Measurements from ENCODE around the gene LRRC8E. TPM values are rescaled to one million over a fixed set of nuclear protein-coding genes. Genes with fewer than 3 reads are reported as not detected.

Gene LRRC8E
- total and polyA plus RNA-seq, 2 of the 8 experiments (the other 6 are each of a cell fraction or from before 2014, with no cell fraction given), result 2.7 to 2.9 TPM

DNA sequence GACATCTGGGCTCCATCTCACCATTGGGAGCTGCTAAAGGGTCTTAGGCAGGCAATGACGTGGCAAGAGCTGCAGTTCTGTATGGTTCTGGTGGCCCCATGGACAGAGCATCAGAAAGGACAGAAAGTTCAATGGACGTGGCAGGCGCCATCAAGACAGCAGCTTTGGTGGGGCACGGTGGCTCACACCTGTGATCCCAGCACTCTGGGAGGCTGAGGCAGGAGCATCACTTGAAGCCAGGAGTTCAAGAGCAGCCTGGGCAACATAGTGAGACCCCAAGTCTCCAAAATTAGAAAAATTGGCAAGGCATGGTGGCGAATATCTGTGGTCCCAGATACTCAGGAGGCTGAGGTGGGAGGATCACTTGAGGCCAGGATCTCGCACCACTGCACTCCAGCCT is 48.8 kb upstream of the LRRC8E start:
- H3K36me3 ChIP-seq (ENCODE audit: control insufficient read depth in 2 of 4, insufficient read depth in 4 of 4, low read length in 3 of 4), result no peaks in the 10 kb centered on the region; a peak in 1 of 8 replicates
- no peaks in the 10 kb centered on the region; a peak in 2 of 7 replicates for H3K27me3 ChIP-seq (replicated peaks in 1 of 4; ENCODE audit: control insufficient read depth in 3 of 4, extremely low read depth in 1 of 4, insufficient read depth in 3 of 4, low read length in 3 of 4)
- no peak overlapping the region for H2AFZ ChIP-seq (ENCODE audit: low read length)
- no peaks in the 10 kb centered on the region for H3K79me1 ChIP-seq (ENCODE audit: low read depth, low read length)
- no peak overlapping the region for H2BK5ac ChIP-seq (ENCODE audit: low read depth, low read length)
- no peak overlapping the region for H4K5ac ChIP-seq (ENCODE audit: insufficient read length, low read depth, low read length)
- H3K23me2 ChIP-seq (ENCODE audit: low read depth, low read length), result peaks cover 17% of the 10 kb centered on the region
- H3K9ac ChIP-seq (replicated peaks in 1 of 4; ENCODE audit: extremely low read depth in 1 of 4, low read depth in 3 of 4, low read length in 3 of 4), result no peak overlapping the region
- CTCF ChIA-PET (ENCODE audit: partially characterized antibody), result interaction anchor here (0.6 to 2.2 kb wide), 4 partner anchors 14 to 83 kb away, joined by 3 to 9 read pairs (median 3); no protein-coding TSS in a partner anchor
- no peak overlapping the region for H4K8ac ChIP-seq (ENCODE audit: extremely low read depth, insufficient read depth, low read length)
- H3K4me1 ChIP-seq (replicated peaks in 1 of 4; ENCODE audit: control insufficient read depth in 3 of 4, insufficient read depth in 4 of 4, low read length in 3 of 4), result no peaks in the 10 kb centered on the region
- POLR2A ChIA-PET (ENCODE audit: partially characterized antibody), result no interaction called here
- no peak overlapping the region for H3K56ac ChIP-seq (replicated peaks; ENCODE audit: insufficient read length, low read depth, low read length)
- no peak overlapping the region for H3K14ac ChIP-seq (ENCODE audit: insufficient read length)
- H2BK120ac ChIP-seq (replicated peaks; ENCODE audit: low read depth, low read length), result no peak overlapping the region
- 0 out of 2 replicates have a peak overlapping the region, but pooled peaks have one; percentile 18 for H2BK15ac ChIP-seq (ENCODE audit: low read length)
- H3K79me2 ChIP-seq (ENCODE audit: control insufficient read depth in 1 of 2, insufficient read depth in 2 of 2, low read length in 2 of 2), result peaks cover 0 to 7% of the 10 kb centered on the region in 2 experiments; a peak in 2 of 4 replicates
- no peak overlapping the region for H3K23ac ChIP-seq (ENCODE audit: insufficient read length)
- WGBS, 2 experiments (ENCODE audit: extremely low coverage in 1 of 2, insufficient coverage in 1 of 2, insufficient read length in 1 of 2, insufficient replicate concordance in 2 of 2, low coverage in 1 of 2, low lambda C conversion rate in 2 of 2, missing lambda C conversion rate in 1 of 2), result 76% methylated on average over 6 of the region's 6 CpGs; no CpG with 5 or more reads in 1 of the 2 experiments
- H3K9me3 ChIP-seq (ENCODE audit: insufficient read depth in 2 of 2, low read depth in 1 of 2, low read length in 1 of 2), result peaks cover 0 to 14% of the 10 kb centered on the region in 2 experiments; a peak in 2 of 4 replicates
- TF ChIP-seq, protein P1, sequence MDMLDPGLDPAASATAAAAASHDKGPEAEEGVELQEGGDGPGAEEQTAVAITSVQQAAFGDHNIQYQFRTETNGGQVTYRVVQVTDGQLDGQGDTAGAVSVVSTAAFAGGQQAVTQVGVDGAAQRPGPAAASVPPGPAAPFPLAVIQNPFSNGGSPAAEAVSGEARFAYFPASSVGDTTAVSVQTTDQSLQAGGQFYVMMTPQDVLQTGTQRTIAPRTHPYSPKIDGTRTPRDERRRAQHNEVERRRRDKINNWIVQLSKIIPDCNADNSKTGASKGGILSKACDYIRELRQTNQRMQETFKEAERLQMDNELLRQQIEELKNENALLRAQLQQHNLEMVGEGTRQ (IDR thresholded peaks at IDR 0.05; ENCODE audit: low read length), result no peak
- TF ChIP-seq GABPA (IDR thresholded peaks at IDR 0.05; ENCODE audit: borderline replicate concordance, insufficient read depth, low read length), result no peak
- TF ChIP-seq KDM1A (IDR thresholded peaks at IDR 0.05; ENCODE audit: borderline replicate concordance, low read length), result no peak
- H2AK5ac ChIP-seq (ENCODE audit: low read depth, low read length), result no peak overlapping the region
- H3K4ac ChIP-seq (replicated peaks; ENCODE audit: insufficient read length, low read depth, low read length), result no peak overlapping the region
- no peak overlapping the region for H3K4me2 ChIP-seq (ENCODE audit: insufficient read depth in 1 of 2, low read depth in 2 of 2, low read length in 2 of 2)
- DNase-seq (ENCODE audit: low read depth in 1 of 2, low spot score in 2 of 2) (no peak), FAIRE-seq (no peak)
- H4K91ac ChIP-seq (replicated peaks; ENCODE audit: insufficient read length, low read length), result no peak overlapping the region
- no peak overlapping the region for H2BK12ac ChIP-seq (ENCODE audit: low read depth, low read length)
- H3K18ac ChIP-seq (ENCODE audit: extremely low read depth, low read length), result no peak overlapping the region
- H3K4me3 ChIP-seq (ENCODE audit: extremely low read depth in 1 of 4, insufficient read depth in 2 of 4, low read depth in 3 of 4, low read length in 4 of 4), result no peak overlapping the region
- H4K20me1 ChIP-seq (replicated peaks in 1 of 2; ENCODE audit: control insufficient read depth in 1 of 2, insufficient read depth in 2 of 2, low read length in 2 of 2), result peaks cover 0 to 21% of the 10 kb centered on the region in 2 experiments
- H2BK20ac ChIP-seq (ENCODE audit: low read length), result no peak overlapping the region
- H3K27ac ChIP-seq (ENCODE audit: low read depth, low read length), result no peak overlapping the region

All from H1 (cell line).